Stimulated activated CD4-positive, alpha-beta T cell treated with anti-CD3 and anti-CD28 coated beads, TNF-alpha, amount 100 ng/mL, for 24 hours (primary cell): Measurements from ENCODE around the gene SLC19A1.
"Not testable (repeated sequence)": the region's sequence is repeated elsewhere in the genome, so short reads cannot be mapped to it uniquely, and the experiment has no call there.

Experiments
- DNase-seq, 3 experiments: peaks; one replicate each; pipeline ENCODE4 v3.0.0-alpha.2; 2020; ENCODE audit warnings: low read depth in 3 of 3

Gene SLC19A1

GRCh38 chr21:45506241-45506817 lies 35.9 kb downstream of the SLC19A1 start:
- no peak for DNase-seq

DNA sequence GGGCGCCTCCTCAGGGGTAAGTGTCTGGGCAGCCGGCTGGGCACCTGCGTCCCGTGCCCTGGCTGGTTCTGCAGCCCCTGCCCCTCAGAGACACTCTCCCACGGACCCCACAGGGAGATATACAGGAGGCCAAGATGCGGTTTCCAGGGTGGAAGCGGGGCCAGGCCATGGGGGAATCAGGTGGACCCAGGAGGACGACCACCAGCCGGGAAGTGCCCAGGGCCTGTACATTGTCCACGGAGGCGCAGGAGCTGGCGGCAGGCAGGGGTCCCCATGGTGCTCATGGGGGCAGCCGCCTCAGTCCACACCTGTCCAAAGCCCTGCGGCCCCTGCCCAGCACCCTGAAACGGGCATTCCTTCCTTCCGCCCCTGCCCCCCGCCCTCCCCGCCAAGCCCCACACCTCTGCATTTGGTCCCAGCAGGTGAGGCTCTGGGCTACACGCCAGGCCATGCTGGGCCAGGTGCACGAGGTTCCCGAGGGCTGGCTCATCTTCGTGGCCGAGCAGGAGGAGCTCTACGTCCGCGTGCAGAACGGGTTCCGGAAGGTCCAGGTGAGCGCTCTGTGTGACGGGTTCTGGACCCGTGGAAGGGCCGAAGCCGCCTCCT lies 36.7 kb downstream of the SLC19A1 start:
- DNase-seq, result no peak

GRCh38 chr21:45504516-45505415 lies 37.5 kb downstream of the SLC19A1 start:
- no peak for DNase-seq

DNA sequence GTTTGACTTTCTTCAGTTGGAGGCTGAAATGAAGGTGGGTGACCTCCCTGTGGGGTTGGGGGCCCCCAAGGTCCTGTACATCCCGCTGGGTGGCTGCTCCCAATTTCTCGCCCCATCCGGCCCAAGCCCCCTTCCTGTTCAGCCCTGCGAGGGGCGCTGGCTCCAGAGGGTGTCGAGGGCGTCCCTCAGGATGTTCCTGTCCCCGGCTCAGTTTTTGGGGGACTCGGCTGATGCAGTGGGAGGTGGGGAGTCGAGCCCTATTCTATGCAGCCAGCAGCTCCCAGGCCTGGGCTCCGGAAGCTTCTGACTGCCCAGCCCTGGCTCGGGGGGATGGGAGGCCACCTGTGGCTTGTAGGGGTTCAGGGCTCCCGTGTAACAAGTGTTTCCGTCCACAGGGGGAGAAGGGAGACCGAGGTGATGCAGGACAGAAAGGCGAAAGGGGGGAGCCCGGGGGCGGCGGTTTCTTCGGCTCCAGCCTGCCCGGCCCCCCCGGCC lies 38.2 kb downstream of the SLC19A1 start:
- no peak for DNase-seq

GRCh38 chr21:45503226-45503625 lies 39.0 kb downstream of the SLC19A1 start:
- DNase-seq, result not testable (repeated sequence)

DNA sequence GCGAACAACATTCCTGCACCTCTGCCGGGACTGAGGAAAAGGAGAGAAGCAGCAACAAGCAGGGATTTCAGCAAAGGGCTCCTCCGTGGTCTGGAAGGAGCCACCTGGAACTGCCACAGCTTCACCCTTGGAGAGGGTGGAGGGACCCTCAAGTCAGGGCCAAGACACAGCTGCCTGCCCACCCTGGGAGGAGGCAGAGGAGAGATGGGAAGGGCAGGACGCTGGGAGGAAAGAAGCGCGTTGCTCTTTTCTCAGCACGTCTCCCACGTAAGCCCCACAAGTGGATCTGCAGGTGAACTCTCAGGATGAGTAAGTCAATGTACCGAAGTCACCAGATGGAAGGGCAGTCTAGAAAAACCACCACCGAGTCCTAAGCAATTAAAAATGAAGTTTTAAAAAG lies 39.6 kb downstream of the SLC19A1 start:
- DNase-seq, result no peak

DNA sequence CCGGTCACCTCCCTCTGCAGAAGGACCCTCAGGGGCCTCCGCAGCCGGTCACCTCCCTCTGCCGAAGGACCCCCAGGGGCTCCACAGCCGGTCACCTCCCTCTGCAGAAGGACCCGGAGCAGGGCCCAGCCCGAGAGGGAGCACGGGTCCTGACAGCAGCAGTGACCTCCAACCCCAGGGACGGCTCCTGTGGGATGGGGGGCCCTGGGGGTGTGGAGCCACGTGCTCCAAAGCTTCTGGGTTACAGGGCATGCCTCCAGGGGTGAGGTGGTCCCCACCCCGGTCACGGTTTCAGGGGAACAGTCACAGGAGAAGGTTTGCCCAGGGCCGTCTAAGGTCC lies 40.3 kb downstream of the SLC19A1 start:
- DNase-seq, result no peak

- DNase-seq, result not testable (repeated sequence)
Observed at GRCh38 chr21:45501081-45502005, 40.9 kb downstream of the SLC19A1 start.

- DNase-seq, result no peak
Observed at GRCh38 chr21:45499970-45500577, 42.2 kb downstream of the SLC19A1 start.

- DNase-seq, result no peak
Observed at GRCh38 chr21:45499201-45499750, 43.0 kb downstream of the SLC19A1 start.

- no peak for DNase-seq
Observed at GRCh38 chr21:45498646-45499000, 43.6 kb downstream of the SLC19A1 start.

GRCh38 chr21:45497846-45498645 lies 44.2 kb downstream of the SLC19A1 start:
- DNase-seq, result no peak

- no peak for DNase-seq
Observed at GRCh38 chr21:45496968-45497845, 45.0 kb downstream of the SLC19A1 start.

- DNase-seq, result no peak
Observed at GRCh38 chr21:45496151-45496967, 45.9 kb downstream of the SLC19A1 start.

DNA sequence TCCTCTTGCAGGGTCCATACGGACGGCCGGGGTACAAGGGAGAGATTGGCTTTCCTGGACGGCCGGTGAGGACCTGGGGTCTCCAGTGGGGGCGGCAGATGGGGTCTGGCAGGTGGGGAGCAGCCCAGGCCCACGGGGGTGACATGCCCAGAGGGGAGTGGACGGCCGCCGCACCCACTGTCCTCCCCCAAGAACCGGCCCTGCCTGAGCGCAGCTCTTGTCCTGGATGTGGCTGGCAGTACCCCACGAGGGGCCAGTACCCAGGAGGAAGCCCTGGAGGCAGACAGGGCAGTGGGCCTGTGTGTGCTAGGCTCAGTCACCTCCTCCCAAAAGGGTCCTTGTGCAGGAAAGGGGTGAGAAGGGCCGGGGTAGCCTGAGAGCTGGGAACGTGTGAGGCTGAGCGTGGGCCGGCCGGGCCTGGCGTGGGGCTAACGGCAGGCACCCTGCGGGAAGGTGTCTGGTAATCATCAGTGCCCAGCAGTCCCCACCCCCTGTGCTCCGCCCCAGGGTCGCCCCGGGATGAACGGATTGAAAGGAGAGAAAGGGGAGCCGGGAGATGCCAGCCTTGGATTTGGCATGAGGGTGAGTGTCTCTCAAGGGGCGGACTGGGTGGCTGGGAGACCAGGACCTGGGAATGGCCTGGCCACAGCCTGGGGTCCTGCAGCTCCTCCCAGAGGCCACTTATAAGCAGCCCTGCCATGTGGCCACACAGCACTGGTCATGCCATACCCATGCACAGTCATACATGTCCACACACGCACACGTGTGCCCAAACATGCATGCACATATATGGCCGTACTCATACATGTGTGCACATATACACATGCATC lies 47.2 kb downstream of the SLC19A1 start:
- no peak for DNase-seq

GRCh38 chr21:45494135-45494850 lies 47.9 kb downstream of the SLC19A1 start:
- no peak for DNase-seq
